ENCODE results near the gene RASSF4.

RASSF4 gene

DNA sequence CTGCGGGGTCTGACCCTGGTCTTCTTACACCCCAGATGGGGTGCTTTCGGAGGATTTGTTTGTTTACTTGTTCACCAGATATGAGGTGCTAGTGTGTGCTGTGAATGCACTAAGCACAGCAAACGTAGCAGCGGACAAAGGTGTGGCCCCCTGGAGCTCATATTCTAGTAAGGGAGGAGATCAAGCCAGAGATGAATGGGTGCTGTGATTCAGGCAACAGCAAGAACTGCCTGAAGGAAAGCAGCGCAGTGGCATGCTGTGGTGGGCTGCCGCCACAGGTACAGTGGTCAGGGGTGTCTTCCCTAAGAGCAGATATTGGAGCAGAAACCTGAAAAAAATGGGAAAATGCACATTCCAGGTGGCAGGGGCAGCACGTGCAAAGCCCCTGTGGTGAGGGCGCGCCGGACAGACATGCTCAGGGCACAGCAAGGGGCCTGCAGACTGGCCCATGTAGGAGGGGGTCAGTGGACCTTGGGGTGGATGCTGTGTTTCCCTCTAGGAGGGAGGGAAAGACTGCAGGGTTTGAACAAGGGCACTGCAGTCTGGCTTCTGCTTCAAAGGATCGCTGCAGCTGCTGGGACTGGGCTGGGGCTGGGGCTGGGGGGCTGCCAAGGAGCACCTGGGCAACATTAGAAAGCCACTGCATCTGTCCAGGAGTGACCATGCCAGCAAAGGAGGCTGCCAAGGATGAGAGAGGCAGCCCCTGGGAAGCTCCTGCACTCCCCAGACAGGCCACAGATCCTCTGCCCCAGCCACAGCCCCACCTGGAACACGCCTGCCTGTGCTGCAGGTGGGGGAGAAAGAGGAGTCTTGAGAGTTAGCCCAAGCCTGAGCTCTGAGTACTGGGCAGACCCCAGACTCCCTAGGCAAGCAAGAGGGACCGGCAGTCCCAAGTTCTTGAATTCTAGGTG lies 19.9 kb downstream of the RASSF4 start:
- Histone ChIP-seq H3K4me3 (ENCODE audit: low read length) (no peak overlapping the region), H3K27ac (ENCODE audit: low read depth, low read length) (peak overlapping the region; percentile 82), H3K36me3 (ENCODE audit: control insufficient read depth, insufficient read depth, low read length) (peaks cover 2% of the 10 kb centered on the region), H3K27me3 (ENCODE audit: control insufficient read depth, insufficient read depth, low read length) (no peaks in the 10 kb centered on the region), H3K9ac (ENCODE audit: low read length) (no peak overlapping the region), H3K4me1 (ENCODE audit: control insufficient read depth, insufficient read depth, low read length) (peaks cover 36% of the 10 kb centered on the region)

DNA sequence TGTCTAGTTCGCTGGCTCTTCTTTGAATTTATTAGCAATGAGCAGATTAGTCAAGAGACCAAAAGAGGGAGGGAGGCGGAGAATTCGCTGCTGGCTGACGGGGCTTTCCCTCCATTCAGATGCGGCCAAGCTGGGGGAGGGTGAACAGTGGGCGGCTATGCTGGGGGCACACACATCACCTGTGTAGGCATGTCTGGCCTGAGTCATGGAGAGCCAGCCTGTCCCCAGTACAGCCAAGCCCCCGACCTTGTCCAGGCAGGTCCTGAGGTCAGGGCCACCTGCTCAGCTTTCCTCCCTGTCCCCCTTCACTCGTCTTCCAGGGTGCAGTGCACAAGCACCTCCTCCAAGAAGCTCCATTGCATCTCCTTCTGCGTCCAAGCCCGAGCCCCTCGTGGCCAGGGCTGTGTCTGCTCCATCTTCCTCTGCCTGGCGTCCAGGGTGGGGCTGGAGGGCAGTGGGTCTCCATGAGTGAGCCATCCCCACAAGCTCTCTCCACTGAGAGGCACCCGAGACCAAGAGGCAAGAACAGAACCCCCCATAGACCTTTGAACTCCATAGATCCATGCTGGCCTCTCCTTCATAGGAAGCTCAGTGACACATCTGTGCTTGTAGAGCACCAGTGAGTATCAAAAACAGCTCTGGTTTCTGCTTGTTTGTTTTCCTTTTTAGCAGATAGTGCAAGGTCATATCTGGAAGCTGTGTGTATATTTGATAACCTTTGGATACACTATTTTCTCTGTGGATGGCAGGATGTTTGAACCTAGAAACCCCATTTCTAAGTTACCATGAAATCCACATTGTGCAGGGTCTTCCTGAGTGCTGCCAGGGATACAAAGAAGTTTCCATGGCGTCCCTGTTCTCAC lies 20.9 kb downstream of the RASSF4 start:
- Histone ChIP-seq H3K4me3 (ENCODE audit: low read length) (no peak overlapping the region), H3K9ac (ENCODE audit: low read length) (no peak overlapping the region), H3K27me3 (ENCODE audit: control insufficient read depth, insufficient read depth, low read length) (no peaks in the 10 kb centered on the region), H3K4me1 (ENCODE audit: control insufficient read depth, insufficient read depth, low read length) (peaks cover 36% of the 10 kb centered on the region), H3K36me3 (ENCODE audit: control insufficient read depth, insufficient read depth, low read length) (peaks cover 9% of the 10 kb centered on the region), H3K27ac (ENCODE audit: low read depth, low read length) (peak overlapping the region; percentile 82)

DNA sequence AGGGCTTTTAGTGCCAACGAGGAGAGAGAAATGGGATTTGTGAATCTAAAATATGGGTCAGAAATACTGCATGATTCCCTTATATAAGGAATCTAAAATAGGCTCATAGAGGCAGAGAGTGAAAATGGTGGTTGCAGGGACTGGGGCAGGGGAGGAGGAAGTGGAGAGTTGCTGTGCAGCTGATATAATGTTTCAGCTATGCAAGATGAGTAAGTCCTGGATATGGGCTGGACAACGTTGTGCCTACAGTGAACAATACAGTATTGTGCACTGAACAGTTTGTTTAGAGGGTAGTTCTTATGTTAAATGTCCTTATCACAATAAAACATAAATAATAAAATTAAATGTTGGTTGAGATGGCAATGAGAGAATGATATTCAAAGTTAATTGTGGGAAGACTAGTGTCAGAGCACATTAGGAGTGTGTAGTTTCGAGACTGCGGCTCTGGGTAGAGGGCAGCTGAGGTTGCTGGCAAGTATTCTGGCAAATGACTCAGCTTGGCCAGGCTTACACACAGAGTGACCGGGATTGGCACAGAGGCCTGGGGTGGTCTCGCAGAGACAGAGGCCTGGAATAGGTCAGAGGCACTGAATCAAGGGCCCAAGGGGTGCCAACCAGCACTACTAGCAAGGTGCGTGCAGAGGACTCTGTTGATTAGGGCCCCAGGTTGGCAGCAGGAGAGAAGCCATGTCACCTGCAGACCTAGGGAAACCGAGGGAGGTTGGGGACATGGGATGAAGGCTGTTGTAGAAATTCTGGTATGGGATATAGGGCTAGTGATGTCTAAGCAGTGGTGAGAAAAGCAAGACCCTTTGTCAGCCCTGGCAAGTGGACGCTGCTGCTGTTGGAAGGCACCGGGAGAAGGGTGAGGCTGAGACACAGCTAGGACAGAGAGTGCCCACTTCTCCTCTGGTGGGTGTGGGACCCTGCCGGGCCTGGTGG lies 21.8 kb downstream of the RASSF4 start:
- no peak overlapping the region for H3K9ac ChIP-seq (ENCODE audit: low read length)
- no peaks in the 10 kb centered on the region for H3K27me3 ChIP-seq (ENCODE audit: control insufficient read depth, insufficient read depth, low read length)
- peaks cover 9% of the 10 kb centered on the region for H3K36me3 ChIP-seq (ENCODE audit: control insufficient read depth, insufficient read depth, low read length)
- peak overlapping the region; percentile 82 for H3K27ac ChIP-seq (ENCODE audit: low read depth, low read length)
- H3K4me3 ChIP-seq (ENCODE audit: low read length): no peak overlapping the region
- H3K4me1 ChIP-seq (ENCODE audit: control insufficient read depth, insufficient read depth, low read length): peaks cover 36% of the 10 kb centered on the region

DNA sequence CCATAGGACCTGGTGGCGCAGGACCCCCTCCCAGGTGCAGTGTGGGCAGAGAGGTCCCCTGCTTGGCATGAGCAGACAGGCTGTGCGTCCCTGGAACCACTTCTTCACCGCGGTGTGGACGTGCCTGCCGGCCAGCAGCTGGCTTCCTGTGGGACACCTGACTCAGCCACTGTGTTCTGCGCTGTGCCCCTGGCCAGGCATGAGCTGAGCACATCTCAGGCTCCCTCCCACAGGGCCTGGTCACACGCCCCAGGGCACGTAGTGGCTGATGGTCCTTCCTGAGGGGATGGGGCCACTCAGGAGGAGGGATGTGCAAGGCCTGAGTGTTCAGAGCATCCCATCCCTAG lies 22.5 kb downstream of the RASSF4 start:
- Histone ChIP-seq H3K4me3 (ENCODE audit: low read length) (no peak overlapping the region), H3K9ac (ENCODE audit: low read length) (no peak overlapping the region), H3K36me3 (ENCODE audit: control insufficient read depth, insufficient read depth, low read length) (peaks cover 9% of the 10 kb centered on the region)

DNA sequence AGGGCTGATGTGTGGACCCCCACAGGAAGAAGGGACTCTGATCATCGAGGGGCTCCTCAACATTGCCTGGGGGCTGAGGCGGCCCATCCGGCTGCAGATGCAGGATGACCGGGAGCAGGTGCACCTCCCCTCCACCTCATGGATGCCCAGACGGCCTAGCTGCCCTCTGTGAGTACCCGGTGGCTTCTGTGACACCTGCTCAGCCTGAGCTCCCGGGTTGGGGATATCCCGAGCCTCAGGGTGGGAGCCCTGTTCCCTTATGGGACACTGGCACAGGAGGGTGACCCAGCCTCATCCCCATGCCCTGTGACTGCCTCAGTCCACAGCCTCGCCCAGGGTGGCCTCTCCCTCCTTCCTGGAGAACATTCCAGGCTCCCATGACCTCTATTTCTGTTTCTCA lies 22.9 kb downstream of the RASSF4 start:
- Histone ChIP-seq H3K4me3 (ENCODE audit: low read length) (no peak overlapping the region), H3K27me3 (ENCODE audit: control insufficient read depth, insufficient read depth, low read length) (no peaks in the 10 kb centered on the region), H3K36me3 (ENCODE audit: control insufficient read depth, insufficient read depth, low read length) (peaks cover 9% of the 10 kb centered on the region), H3K9ac (ENCODE audit: low read length) (no peak overlapping the region), H3K4me1 (ENCODE audit: control insufficient read depth, insufficient read depth, low read length) (peaks cover 34% of the 10 kb centered on the region), H3K27ac (ENCODE audit: low read depth, low read length) (peak overlapping the region; percentile 82)

More for the DNA sequence above, 22.5 kb downstream of the RASSF4 start:
- peaks cover 36% of the 10 kb centered on the region for H3K4me1 ChIP-seq (ENCODE audit: control insufficient read depth, insufficient read depth, low read length)
- H3K27ac ChIP-seq (ENCODE audit: low read depth, low read length): peak overlapping the region; percentile 82
- H3K27me3 ChIP-seq (ENCODE audit: control insufficient read depth, insufficient read depth, low read length): no peaks in the 10 kb centered on the region

DNA sequence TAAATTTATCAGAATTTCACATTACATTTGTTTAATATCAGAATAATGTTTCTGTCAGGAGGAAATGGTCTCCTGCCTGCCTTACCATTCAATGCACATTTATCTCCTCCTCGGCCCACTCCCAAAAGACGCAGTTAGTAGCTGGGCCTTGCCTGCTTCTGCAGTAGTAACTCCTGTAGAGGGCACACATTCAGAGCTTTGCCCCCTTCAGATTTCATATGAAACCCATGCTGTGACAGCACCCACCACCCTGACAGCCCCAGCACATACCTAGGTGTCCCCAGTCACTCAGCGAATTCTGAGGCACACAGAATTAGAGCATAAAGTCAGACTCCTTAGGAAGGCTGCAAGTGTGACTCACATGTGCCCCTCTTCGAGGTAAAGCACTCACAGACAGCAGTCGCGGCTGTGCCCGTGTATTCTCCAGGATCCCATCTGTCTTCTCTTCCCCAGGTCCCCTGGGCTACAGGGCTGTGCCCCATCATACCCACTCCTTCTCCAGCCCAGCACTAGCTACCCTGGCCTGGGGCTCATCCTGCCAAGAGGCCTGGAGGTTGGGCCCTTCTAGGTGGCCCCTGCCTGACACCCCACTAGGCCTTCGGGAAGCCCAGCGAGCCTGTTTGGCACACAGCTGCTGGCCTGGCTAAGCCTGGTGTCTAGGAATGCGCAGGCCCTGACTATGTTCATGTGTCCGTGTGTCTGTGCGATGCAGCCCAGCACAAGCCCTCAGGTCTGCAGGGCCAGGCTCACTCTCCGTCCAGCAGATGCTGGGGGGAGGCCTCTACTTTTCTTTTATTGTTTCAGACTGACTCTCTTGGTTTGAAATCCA lies 23.7 kb downstream of the RASSF4 start:
- Histone ChIP-seq H3K4me1 (ENCODE audit: control insufficient read depth, insufficient read depth, low read length) (peaks cover 31% of the 10 kb centered on the region), H3K4me3 (ENCODE audit: low read length) (no peak overlapping the region), H3K9ac (ENCODE audit: low read length) (no peak overlapping the region), H3K27me3 (ENCODE audit: control insufficient read depth, insufficient read depth, low read length) (no peaks in the 10 kb centered on the region), H3K27ac (ENCODE audit: low read depth, low read length) (no peak overlapping the region), H3K36me3 (ENCODE audit: control insufficient read depth, insufficient read depth, low read length) (peaks cover 9% of the 10 kb centered on the region)

DNA sequence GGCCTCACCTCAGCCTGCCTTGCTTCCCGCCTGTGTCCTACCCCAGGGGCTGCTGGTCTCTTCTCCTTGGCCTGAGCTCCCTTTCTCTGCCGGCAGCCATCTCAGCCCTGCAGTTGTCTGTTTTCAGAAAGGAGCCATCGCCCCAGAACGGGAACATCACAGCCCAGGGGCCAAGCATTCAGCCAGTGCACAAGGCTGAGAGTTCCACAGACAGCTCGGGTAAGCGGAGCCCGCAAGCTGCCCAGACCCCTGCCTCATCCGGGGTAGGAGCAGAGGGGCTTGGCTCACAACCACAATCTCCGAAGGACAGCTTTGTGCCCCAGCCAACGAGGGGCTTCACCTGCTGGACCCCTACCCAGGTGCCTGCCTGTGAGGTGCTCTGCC lies 24.3 kb downstream of the RASSF4 start:
- H3K36me3 ChIP-seq (ENCODE audit: control insufficient read depth, insufficient read depth, low read length): peaks cover 9% of the 10 kb centered on the region

DNA sequence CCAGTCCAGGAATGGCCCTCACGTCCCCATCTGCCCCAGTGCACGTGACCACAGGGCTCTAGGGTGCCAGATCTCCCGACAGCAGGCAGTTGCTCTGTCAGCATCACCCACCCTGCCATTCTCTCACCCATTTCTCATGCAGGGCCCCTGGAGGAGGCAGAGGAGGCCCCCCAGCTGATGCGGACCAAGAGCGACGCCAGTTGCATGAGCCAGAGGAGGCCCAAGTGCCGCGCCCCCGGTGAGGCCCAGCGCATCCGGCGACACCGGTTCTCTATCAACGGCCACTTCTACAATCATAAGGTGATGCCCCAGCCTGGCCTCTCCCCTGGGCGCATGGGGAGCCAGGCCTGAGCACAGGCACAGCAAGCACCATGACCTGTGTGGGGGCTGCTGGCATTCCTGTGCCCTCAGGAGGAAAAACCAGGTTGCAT lies 25.1 kb downstream of the RASSF4 start:
- H3K4me1 ChIP-seq (ENCODE audit: control insufficient read depth, insufficient read depth, low read length): peaks cover 23% of the 10 kb centered on the region
- H3K27me3 ChIP-seq (ENCODE audit: control insufficient read depth, insufficient read depth, low read length): no peaks in the 10 kb centered on the region
- H3K36me3 ChIP-seq (ENCODE audit: control insufficient read depth, insufficient read depth, low read length): peaks cover 16% of the 10 kb centered on the region
- H3K9ac ChIP-seq (ENCODE audit: low read length): no peak overlapping the region
- no peak overlapping the region for H3K27ac ChIP-seq (ENCODE audit: low read depth, low read length)
- H3K4me3 ChIP-seq (ENCODE audit: low read length): no peak overlapping the region

More for the DNA sequence above, 24.3 kb downstream of the RASSF4 start:
- Histone ChIP-seq H3K27ac (ENCODE audit: low read depth, low read length) (no peak overlapping the region), H3K4me3 (ENCODE audit: low read length) (no peak overlapping the region), H3K27me3 (ENCODE audit: control insufficient read depth, insufficient read depth, low read length) (no peaks in the 10 kb centered on the region), H3K4me1 (ENCODE audit: control insufficient read depth, insufficient read depth, low read length) (peaks cover 31% of the 10 kb centered on the region), H3K9ac (ENCODE audit: low read length) (no peak overlapping the region)

DNA sequence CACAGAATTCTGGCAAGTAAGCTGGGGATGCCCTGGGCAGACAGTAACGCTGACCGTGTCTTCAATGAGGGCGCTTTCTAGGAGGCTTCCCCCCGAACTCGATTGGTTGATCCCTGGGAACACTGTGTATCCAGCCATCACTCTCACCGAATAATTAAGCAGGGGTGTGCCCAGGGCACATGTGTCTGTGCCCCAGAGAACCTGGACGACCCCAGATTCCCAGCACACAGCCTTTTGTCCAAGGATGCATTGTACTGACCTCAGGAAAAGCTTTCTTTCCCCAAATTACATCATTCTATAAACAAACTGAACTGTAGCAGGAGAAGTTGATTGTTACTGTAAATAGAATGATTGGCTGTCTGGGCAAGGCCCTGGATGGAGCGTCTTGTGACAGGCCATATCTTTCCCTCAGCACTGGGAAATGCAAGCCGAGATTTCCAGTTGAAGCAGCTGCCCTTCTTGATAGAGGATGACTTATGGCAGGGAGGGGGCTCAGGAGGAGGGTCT lies 25.6 kb downstream of the RASSF4 start:
- Histone ChIP-seq H3K4me3 (ENCODE audit: low read length) (no peak overlapping the region), H3K36me3 (ENCODE audit: control insufficient read depth, insufficient read depth, low read length) (peaks cover 19% of the 10 kb centered on the region), H3K9ac (ENCODE audit: low read length) (no peak overlapping the region), H3K27me3 (ENCODE audit: control insufficient read depth, insufficient read depth, low read length) (no peaks in the 10 kb centered on the region), H3K4me1 (ENCODE audit: control insufficient read depth, insufficient read depth, low read length) (peaks cover 19% of the 10 kb centered on the region), H3K27ac (ENCODE audit: low read depth, low read length) (peak overlapping the region; percentile 19)

DNA sequence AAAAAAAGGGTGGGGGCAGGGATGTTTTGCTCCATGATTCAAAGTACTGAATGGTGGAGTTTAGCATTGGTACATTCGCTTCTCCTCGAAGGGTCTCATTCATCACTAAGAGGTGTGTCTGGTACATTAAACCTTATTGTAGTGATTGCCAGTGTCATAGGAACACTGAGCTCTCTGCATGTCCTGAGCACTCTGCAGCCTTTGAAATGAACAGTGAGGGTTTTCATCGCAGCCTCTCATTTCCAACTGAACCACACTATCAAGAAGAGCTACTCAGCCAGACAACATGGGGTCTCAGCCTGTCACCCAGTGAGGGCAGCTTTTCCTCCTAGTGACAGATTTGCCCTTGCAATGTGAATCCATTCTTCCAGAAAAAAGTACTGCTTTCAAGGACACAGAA lies 26.6 kb downstream of the RASSF4 start:
- Histone ChIP-seq H3K4me1 (ENCODE audit: control insufficient read depth, insufficient read depth, low read length) (peaks cover 9% of the 10 kb centered on the region), H3K36me3 (ENCODE audit: control insufficient read depth, insufficient read depth, low read length) (peaks cover 19% of the 10 kb centered on the region), H3K4me3 (ENCODE audit: low read length) (no peak overlapping the region), H3K27ac (ENCODE audit: low read depth, low read length) (no peak overlapping the region), H3K9ac (ENCODE audit: low read length) (no peak overlapping the region), H3K27me3 (ENCODE audit: control insufficient read depth, insufficient read depth, low read length) (no peaks in the 10 kb centered on the region)

DNA sequence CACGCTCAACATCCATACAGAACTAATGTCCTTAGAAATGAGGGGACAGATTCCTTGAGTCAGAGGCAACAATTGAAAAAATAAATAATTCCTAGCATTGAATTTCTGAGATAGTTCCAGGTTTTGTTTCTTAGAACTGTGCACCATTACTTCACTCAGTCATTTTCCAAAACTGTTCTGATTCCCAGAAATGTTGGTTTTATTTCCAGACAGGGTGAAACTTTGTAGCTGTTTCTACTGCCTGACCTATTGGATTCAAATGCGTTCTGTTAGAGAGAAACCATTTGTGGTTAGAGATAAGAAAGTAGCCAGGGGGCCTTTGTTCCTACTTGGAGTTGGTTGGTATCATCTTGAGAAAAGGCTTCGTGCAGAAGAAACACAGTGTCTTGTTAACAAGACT lies 27.1 kb downstream of the RASSF4 start:
- no peak overlapping the region for H3K9ac ChIP-seq (ENCODE audit: low read length)
- no peak overlapping the region for H3K4me3 ChIP-seq (ENCODE audit: low read length)
- H3K36me3 ChIP-seq (ENCODE audit: control insufficient read depth, insufficient read depth, low read length): peaks cover 22% of the 10 kb centered on the region
- H3K27ac ChIP-seq (ENCODE audit: low read depth, low read length): no peak overlapping the region
- peaks cover 6% of the 10 kb centered on the region for H3K4me1 ChIP-seq (ENCODE audit: control insufficient read depth, insufficient read depth, low read length)
- H3K27me3 ChIP-seq (ENCODE audit: control insufficient read depth, insufficient read depth, low read length): no peaks in the 10 kb centered on the region

Data from rectal smooth muscle tissue (tissue), 1 donor.